ENCODE measurements around the gene URB1.

DNA sequence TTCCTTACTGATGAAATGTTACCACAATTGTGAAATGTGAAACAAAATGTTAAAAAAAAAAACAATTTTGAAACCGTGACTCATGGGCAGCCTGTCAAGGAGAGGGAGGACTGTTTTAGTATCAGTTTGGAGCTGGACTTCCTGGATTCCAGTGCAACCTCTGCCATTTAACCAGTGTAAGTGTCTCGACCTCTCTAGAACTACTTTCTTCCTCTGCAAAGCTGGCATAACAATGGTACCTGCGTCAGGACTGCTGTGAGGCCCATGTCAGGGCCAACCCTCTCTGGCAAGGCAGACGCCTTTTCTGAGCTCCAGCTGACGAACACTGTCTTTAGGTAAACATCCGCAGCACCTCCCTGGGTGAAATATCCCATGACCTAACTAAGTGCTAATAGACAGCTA is 20.9 kb downstream of the URB1 start:
- TF ChIP-seq, protein P1, sequence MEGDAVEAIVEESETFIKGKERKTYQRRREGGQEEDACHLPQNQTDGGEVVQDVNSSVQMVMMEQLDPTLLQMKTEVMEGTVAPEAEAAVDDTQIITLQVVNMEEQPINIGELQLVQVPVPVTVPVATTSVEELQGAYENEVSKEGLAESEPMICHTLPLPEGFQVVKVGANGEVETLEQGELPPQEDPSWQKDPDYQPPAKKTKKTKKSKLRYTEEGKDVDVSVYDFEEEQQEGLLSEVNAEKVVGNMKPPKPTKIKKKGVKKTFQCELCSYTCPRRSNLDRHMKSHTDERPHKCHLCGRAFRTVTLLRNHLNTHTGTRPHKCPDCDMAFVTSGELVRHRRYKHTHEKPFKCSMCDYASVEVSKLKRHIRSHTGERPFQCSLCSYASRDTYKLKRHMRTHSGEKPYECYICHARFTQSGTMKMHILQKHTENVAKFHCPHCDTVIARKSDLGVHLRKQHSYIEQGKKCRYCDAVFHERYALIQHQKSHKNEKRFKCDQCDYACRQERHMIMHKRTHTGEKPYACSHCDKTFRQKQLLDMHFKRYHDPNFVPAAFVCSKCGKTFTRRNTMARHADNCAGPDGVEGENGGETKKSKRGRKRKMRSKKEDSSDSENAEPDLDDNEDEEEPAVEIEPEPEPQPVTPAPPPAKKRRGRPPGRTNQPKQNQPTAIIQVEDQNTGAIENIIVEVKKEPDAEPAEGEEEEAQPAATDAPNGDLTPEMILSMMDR (IDR thresholded peaks at IDR 0.05): no peak
- no peak for TF ChIP-seq POLR2A (IDR thresholded peaks at IDR 0.05)

Measured in heart left ventricle (tissue), 13 donors.